H9 (cell line): ENCODE measurements around the gene CEMIP2. TPM values are rescaled to one million over a fixed set of nuclear protein-coding genes. Genes with fewer than 3 reads are reported as not detected.

Experiments
- DNase-seq: peaks from one replicate; pipeline ENCODE4 v3.0.0-alpha.2; 2017
- H2AFZ ChIP-seq: one replicate; pipeline ENCODE4 v1.6.1; 2013; ENCODE audit warnings: mild to moderate bottlenecking, low read length, control low read depth, moderate library complexity
- H2AK5ac ChIP-seq: 2 replicates; pipeline ENCODE4 v1.6.1; 2013; ENCODE audit warnings: low read length, control low read depth, mixed read lengths; ENCODE audit not compliant: insufficient read length
- H2BK120ac ChIP-seq: one replicate; pipeline ENCODE4 v1.6.1; 2013; ENCODE audit warnings: low read depth, mild to moderate bottlenecking, low read length, control low read depth, inconsistent platforms; ENCODE audit not compliant: poor library complexity, severe bottlenecking
- H2BK12ac ChIP-seq: 2 replicates; pipeline ENCODE4 v1.6.1; 2013; ENCODE audit warnings: low read length, control low read depth, mixed read lengths, low read depth; ENCODE audit not compliant: insufficient read length
- H2BK15ac ChIP-seq: 2 replicates; pipeline ENCODE4 v1.6.1; 2013; ENCODE audit warnings: low read depth, low read length, control low read depth
- H2BK20ac ChIP-seq: one replicate; pipeline ENCODE4 v1.6.1; 2013; ENCODE audit warnings: low read depth, mild to moderate bottlenecking, low read length, control low read depth, inconsistent platforms; ENCODE audit not compliant: poor library complexity, severe bottlenecking
- H2BK5ac ChIP-seq: 2 replicates; pipeline ENCODE4 v1.6.1; 2013; ENCODE audit warnings: low read length, control low read depth, mixed read lengths; ENCODE audit not compliant: insufficient read length
- H3K14ac ChIP-seq: 2 replicates; pipeline ENCODE4 v1.6.1; 2013; ENCODE audit warnings: low read length, control low read depth; ENCODE audit not compliant: insufficient read depth
- H3K18ac ChIP-seq: 2 replicates; pipeline ENCODE4 v1.6.1; 2013; ENCODE audit warnings: low read depth, mild to moderate bottlenecking, mixed read lengths, low read length, control low read depth; ENCODE audit not compliant: insufficient read length
- H3K23ac ChIP-seq: 2 replicates; pipeline ENCODE4 v1.6.1; 2013; ENCODE audit warnings: low read length, control low read depth, mixed read lengths, low read depth; ENCODE audit not compliant: insufficient read length
- H3K23me2 ChIP-seq: 2 replicates; pipeline ENCODE4 v1.6.1; 2013; ENCODE audit warnings: low read depth, mild to moderate bottlenecking, mixed read lengths, low read length, control low read depth; ENCODE audit not compliant: insufficient read length, poor library complexity, severe bottlenecking
- H3K27ac ChIP-seq: 2 replicates; pipeline ENCODE4 v1.5.1; 2013; ENCODE audit warnings: low read length, control low read depth, mixed read lengths, low read depth; ENCODE audit not compliant: insufficient read length
- H3K27me3 ChIP-seq: 2 replicates; pipeline ENCODE4 v1.6.1; 2013; ENCODE audit warnings: low read length, control low read depth, inconsistent platforms; ENCODE audit not compliant: insufficient read depth
- H3K4ac ChIP-seq: 2 replicates; pipeline ENCODE4 v1.6.1; 2013; ENCODE audit warnings: low read depth, mild to moderate bottlenecking, control low read depth, inconsistent platforms, low read length, moderate library complexity
- H3K4me1 ChIP-seq: 2 replicates; pipeline ENCODE4 v1.6.1; 2013; ENCODE audit warnings: low read length, control low read depth, inconsistent platforms; ENCODE audit not compliant: insufficient read depth
- H3K4me2 ChIP-seq: 2 replicates; pipeline ENCODE4 v1.6.1; 2013; ENCODE audit warnings: low read length, control low read depth, mixed read lengths; ENCODE audit not compliant: insufficient read length, insufficient read depth
- H3K56ac ChIP-seq: 2 replicates; pipeline ENCODE4 v1.6.1; 2013; ENCODE audit warnings: low read depth, mild to moderate bottlenecking, mixed read lengths, low read length, control low read depth; ENCODE audit not compliant: insufficient read length
- H3K79me1 ChIP-seq: 2 replicates; pipeline ENCODE4 v1.6.1; 2013; ENCODE audit warnings: low read depth, mild to moderate bottlenecking, moderate library complexity, low read length, control low read depth, inconsistent platforms; ENCODE audit not compliant: insufficient read depth, poor library complexity, severe bottlenecking
- H3K79me2 ChIP-seq: 2 replicates; pipeline ENCODE4 v1.6.1; 2013; ENCODE audit warnings: low read length, control low read depth, inconsistent platforms; ENCODE audit not compliant: insufficient read depth
- H3K9ac ChIP-seq: 2 replicates; pipeline ENCODE4 v1.6.1; 2013; ENCODE audit warnings: low read length, control low read depth, mixed read lengths; ENCODE audit not compliant: insufficient read length; ENCODE audit errors: extremely low read depth
- H3K9me3 ChIP-seq: one replicate; pipeline ENCODE4 v1.6.1; 2013; ENCODE audit warnings: low read depth, low read length, inconsistent platforms; ENCODE audit not compliant: control insufficient read depth
- H3T11ph ChIP-seq: one replicate; pipeline ENCODE4 v1.6.1; 2013; ENCODE audit warnings: mild to moderate bottlenecking, low read length, control low read depth, inconsistent platforms
- H4K20me1 ChIP-seq: one replicate; pipeline ENCODE4 v1.6.1; 2013; ENCODE audit not compliant: control insufficient read depth, insufficient read length, insufficient read depth
- H4K5ac ChIP-seq: 2 replicates; pipeline ENCODE4 v1.6.1; 2013; ENCODE audit warnings: low read depth, mild to moderate bottlenecking, mixed read lengths, low read length, control low read depth; ENCODE audit not compliant: insufficient read length
- H4K8ac ChIP-seq: replicated peaks from 2 replicates; pipeline ENCODE4 v1.6.1; 2013; ENCODE audit warnings: low read length, control low read depth, mixed read lengths, low read depth; ENCODE audit not compliant: insufficient read length
- H4K91ac ChIP-seq: 2 replicates; pipeline ENCODE4 v1.6.1; 2013; ENCODE audit warnings: low read depth, mild to moderate bottlenecking, moderate library complexity, mixed read lengths, low read length, control low read depth; ENCODE audit not compliant: insufficient read length
- H3K27ac Mint-ChIP-seq, 3 experiments: 2 replicates in 2 of 3; 3 replicates in 1 of 3; pipeline ENCODE4 v1.8.0; 2020 to 2021; ENCODE audit warnings: mixed read lengths in 3 of 3, mild to moderate bottlenecking in 1 of 3, moderate library complexity in 1 of 3
- H3K27me3 Mint-ChIP-seq: 2 replicates; pipeline ENCODE4 v1.8.0; 2021; ENCODE audit warnings: low read depth, mild to moderate bottlenecking, moderate library complexity, mixed read lengths
- H3K36me3 Mint-ChIP-seq, 3 experiments: 2 replicates in 2 of 3; 3 replicates in 1 of 3; pipeline ENCODE4 v1.8.0; 2020 to 2021; ENCODE audit warnings: low read depth in 3 of 3, mixed read lengths in 3 of 3; ENCODE audit not compliant: insufficient read depth in 1 of 3
- H3K4me1 Mint-ChIP-seq, 2 experiments: 2 replicates each; pipeline ENCODE4 v1.8.0; 2020; ENCODE audit warnings: mixed read lengths in 2 of 2
- H3K4me3 Mint-ChIP-seq, 2 experiments: 2 replicates in 1 of 2; 3 replicates in 1 of 2; pipeline ENCODE4 v1.8.0; 2020 to 2021; ENCODE audit warnings: mild to moderate bottlenecking in 2 of 2, mixed read lengths in 2 of 2, moderate library complexity in 1 of 2
- H3K9me3 Mint-ChIP-seq, 2 experiments: 2 replicates in 1 of 2; 3 replicates in 1 of 2; pipeline ENCODE4 v1.8.0; 2020; ENCODE audit warnings: mild to moderate bottlenecking in 2 of 2, mixed read lengths in 2 of 2, moderate library complexity in 1 of 2
- WGBS: extraction: QIAGEN DNeasy Blood & Tissue Kit; methylation state at CpG from one replicate; pipeline ENCODE4 v1.1.7; 2013; ENCODE audit warnings: missing lambda C conversion rate, low lambda C conversion rate, mixed read lengths; ENCODE audit not compliant: insufficient read length; ENCODE audit errors: extremely low coverage; 5-methylcytosine and 5-hydroxymethylcytosine counted together
- total RNA-seq: library from RNA; stranded (reverse); gene quantifications from 2 replicates; pipeline ENCODE4 v1.2.1, GENCODE V29; 2021
- TF ChIP-seq, protein P1 (sequence below): fragments of 200-600 bp; sonication (generic); conservative IDR thresholded peaks from 3 replicates; pipeline ENCODE4 v1.8.0; 2021; ENCODE audit warnings: antibody characterized with exemption, mild to moderate bottlenecking

Gene CEMIP2
- total RNA-seq, 1 experiment from 2014 or later = 77.2 TPM

DNA sequence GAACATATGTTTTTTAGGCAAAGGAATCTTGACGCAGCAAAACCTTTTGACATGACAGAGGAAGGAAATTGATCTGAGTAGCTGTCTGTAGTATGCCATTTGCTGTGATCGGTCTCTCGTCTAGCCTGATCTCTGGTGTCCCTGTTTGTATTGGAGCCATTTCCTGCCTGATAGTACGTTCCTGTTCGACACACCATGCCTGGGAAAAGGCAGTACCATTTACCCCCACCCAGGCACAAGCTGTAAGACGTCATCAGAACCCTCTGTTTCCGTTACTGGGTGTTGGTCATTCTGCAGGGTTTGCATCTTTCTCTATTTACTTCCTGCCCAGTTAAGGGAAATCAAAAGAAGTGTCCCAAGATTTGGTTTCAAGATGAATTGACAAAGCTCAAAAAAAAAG is 129.7 kb downstream of the CEMIP2 start:
- no CpG with 5 or more reads among the region's 7 CpGs for WGBS
- H2BK12ac ChIP-seq = no peak overlapping the region
- H3K79me2 ChIP-seq = no peaks in the 10 kb centered on the region
- no peak overlapping the region for H2AK5ac ChIP-seq
- no peak overlapping the region for H2AFZ ChIP-seq
- no peak overlapping the region for H4K8ac ChIP-seq
- no peak for DNase-seq
- no peak overlapping the region for H3T11ph ChIP-seq
- no peak overlapping the region for H3K18ac ChIP-seq
- H3K4me1 ChIP-seq = no peaks in the 10 kb centered on the region
- no peak overlapping the region for H3K27ac ChIP-seq
- Mint-ChIP-seq H3K27ac (no peak overlapping the region), H3K9me3 (no peaks in the 10 kb centered on the region), H3K27me3 (no peaks in the 10 kb centered on the region; the same call in 1 of the 2 replicates), H3K36me3 (no peaks in the 10 kb centered on the region), H3K4me1 (peaks cover 0 to 9% of the 10 kb centered on the region in 2 experiments; a peak in 1 of 4 replicates), H3K4me3 (no peak overlapping the region)
- H3K79me1 ChIP-seq = no peaks in the 10 kb centered on the region
- H3K4ac ChIP-seq = no peak overlapping the region
- no peak overlapping the region for H4K5ac ChIP-seq
- no peaks in the 10 kb centered on the region for H3K23me2 ChIP-seq
- H2BK20ac ChIP-seq = no peak overlapping the region
- no peak overlapping the region for H4K91ac ChIP-seq
- TF ChIP-seq, protein P1, sequence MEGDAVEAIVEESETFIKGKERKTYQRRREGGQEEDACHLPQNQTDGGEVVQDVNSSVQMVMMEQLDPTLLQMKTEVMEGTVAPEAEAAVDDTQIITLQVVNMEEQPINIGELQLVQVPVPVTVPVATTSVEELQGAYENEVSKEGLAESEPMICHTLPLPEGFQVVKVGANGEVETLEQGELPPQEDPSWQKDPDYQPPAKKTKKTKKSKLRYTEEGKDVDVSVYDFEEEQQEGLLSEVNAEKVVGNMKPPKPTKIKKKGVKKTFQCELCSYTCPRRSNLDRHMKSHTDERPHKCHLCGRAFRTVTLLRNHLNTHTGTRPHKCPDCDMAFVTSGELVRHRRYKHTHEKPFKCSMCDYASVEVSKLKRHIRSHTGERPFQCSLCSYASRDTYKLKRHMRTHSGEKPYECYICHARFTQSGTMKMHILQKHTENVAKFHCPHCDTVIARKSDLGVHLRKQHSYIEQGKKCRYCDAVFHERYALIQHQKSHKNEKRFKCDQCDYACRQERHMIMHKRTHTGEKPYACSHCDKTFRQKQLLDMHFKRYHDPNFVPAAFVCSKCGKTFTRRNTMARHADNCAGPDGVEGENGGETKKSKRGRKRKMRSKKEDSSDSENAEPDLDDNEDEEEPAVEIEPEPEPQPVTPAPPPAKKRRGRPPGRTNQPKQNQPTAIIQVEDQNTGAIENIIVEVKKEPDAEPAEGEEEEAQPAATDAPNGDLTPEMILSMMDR = no peak
- H2BK15ac ChIP-seq = no peak overlapping the region
- H4K20me1 ChIP-seq = no peaks in the 10 kb centered on the region
- H3K9me3 ChIP-seq = no peaks in the 10 kb centered on the region
- no peak overlapping the region for H2BK120ac ChIP-seq
- H3K56ac ChIP-seq = no peak overlapping the region
- H3K27me3 ChIP-seq = peaks cover 2% of the 10 kb centered on the region; the same call in 1 of the 2 replicates
- H3K4me2 ChIP-seq = no peak overlapping the region
- H3K14ac ChIP-seq = no peak overlapping the region
- H3K23ac ChIP-seq = no peak overlapping the region
- no peak overlapping the region for H2BK5ac ChIP-seq
- no peak overlapping the region for H3K9ac ChIP-seq
